ENCODE results near the gene CPN1. TPM values are rescaled to one million over a fixed set of nuclear protein-coding genes. Genes with fewer than 3 reads are reported as not detected.
"Not testable (repeated sequence)": the region's sequence is repeated elsewhere in the genome, so short reads cannot be mapped to it uniquely, and the experiment has no call there.

The CPN1 gene
- total RNA-seq (not detected), polyA plus RNA-seq (not detected), total RNA-seq (0 reads per million in 6 experiments)

- no peak within 1 kb of the TSS for H3K27ac Mint-ChIP-seq
- no peak within 1 kb of the TSS for H3K4me3 Mint-ChIP-seq
These were observed at the start of gene CPN1 for GRCh38 chr10:100081075-100082001. Gene CPN1 (minus strand): TSS chr10:100081869. CDS start chr10:100081625, 244 bp downstream.

GRCh38 chr10:100130831-100131230, 49.2 kb upstream of the CPN1 start:
- Mint-ChIP-seq H3K4me3 (no peak overlapping the region), H3K36me3 (peaks cover 0 to 9% (median 5%) of the 10 kb centered on the region in 3 donors), H3K27me3 (peaks cover 6 to 44% (median 13%) of the 10 kb centered on the region in 5 donors), H3K9me3 (peaks cover 0 to 15% (median 6%) of the 10 kb centered on the region in 9 donors), H3K4me1 (peaks cover 0 to 3% (median 0%) of the 10 kb centered on the region in 4 donors), H3K27ac (no peak overlapping the region)
- ATAC-seq (no peak), DNase-seq (no peak)
- POLR2A ChIA-PET, result no interaction called here

More at GRCh38 chr10:100081075-100082001, at the start of gene CPN1:
- POLR2A ChIA-PET, result no interaction called here
- Mint-ChIP-seq H3K4me1 (no peaks in the 10 kb centered on the region), H3K27me3 (peaks cover 21 to 46% (median 33%) of the 10 kb centered on the region in 5 donors), H3K36me3 (no peaks in the 10 kb centered on the region), H3K9me3 (no peaks in the 10 kb centered on the region)
- no peak for ATAC-seq
- no peak for DNase-seq

GRCh38 chr10:100129424-100129823, 47.8 kb upstream of the CPN1 start:
- DNase-seq (no peak), ATAC-seq (no peak)
- peaks cover 0 to 3% (median 0%) of the 10 kb centered on the region in 4 donors for H3K4me1 Mint-ChIP-seq
- H3K9me3 Mint-ChIP-seq, result peaks cover 0 to 8% (median 3%) of the 10 kb centered on the region in 9 donors
- H3K36me3 Mint-ChIP-seq, result peaks cover 0 to 5% (median 4%) of the 10 kb centered on the region in 3 donors
- peaks cover 6 to 44% (median 13%) of the 10 kb centered on the region in 5 donors for H3K27me3 Mint-ChIP-seq
- POLR2A ChIA-PET, result no interaction called here
- no peak overlapping the region for H3K4me3 Mint-ChIP-seq
- H3K27ac Mint-ChIP-seq, result no peak overlapping the region

GRCh38 chr10:100128951-100129350, 47.3 kb upstream of the CPN1 start:
- DNase-seq (no peak), ATAC-seq (no peak)
- peaks cover 0 to 5% (median 2%) of the 10 kb centered on the region in 4 donors for H3K4me1 Mint-ChIP-seq
- H3K4me3 Mint-ChIP-seq, result no peak overlapping the region
- H3K27ac Mint-ChIP-seq, result no peak overlapping the region
- H3K36me3 Mint-ChIP-seq, result peaks cover 0 to 4% (median 3%) of the 10 kb centered on the region in 3 donors
- POLR2A ChIA-PET, result no interaction called here
- peaks cover 0 to 5% (median 2%) of the 10 kb centered on the region in 9 donors for H3K9me3 Mint-ChIP-seq
- H3K27me3 Mint-ChIP-seq, result peaks cover 5 to 41% (median 13%) of the 10 kb centered on the region in 5 donors

GRCh38 chr10:100125335-100125734, 43.7 kb upstream of the CPN1 start:
- H3K4me3 Mint-ChIP-seq, result not testable (repeated sequence)

GRCh38 chr10:100124097-100124496, 42.4 kb upstream of the CPN1 start:
- H3K4me3 Mint-ChIP-seq, result no peak overlapping the region
- peaks cover 1 to 23% (median 11%) of the 10 kb centered on the region in 5 donors for H3K27me3 Mint-ChIP-seq
- peaks cover 0 to 3% (median 0%) of the 10 kb centered on the region in 9 donors for H3K9me3 Mint-ChIP-seq
- no peaks in the 10 kb centered on the region for H3K36me3 Mint-ChIP-seq
- H3K4me1 Mint-ChIP-seq, result peaks cover 5 to 16% (median 8%) of the 10 kb centered on the region in 4 donors
- peak overlapping the region in 1 of 10 donors; percentile 31 for H3K27ac Mint-ChIP-seq
- POLR2A ChIA-PET, result no interaction called here
- no peak for DNase-seq
- ATAC-seq, result no peak

More at GRCh38 chr10:100125335-100125734, 43.7 kb upstream of the CPN1 start:
- H3K36me3 Mint-ChIP-seq, DNase-seq, POLR2A ChIA-PET, H3K27ac Mint-ChIP-seq, H3K9me3 Mint-ChIP-seq, ATAC-seq: not testable (repeated sequence)
- H3K27me3 Mint-ChIP-seq, result peaks cover 1 to 26% (median 10%) of the 10 kb centered on the region in 5 donors
- H3K4me1 Mint-ChIP-seq, result peaks cover 5 to 16% (median 8%) of the 10 kb centered on the region in 4 donors

- peak overlapping the region in 2 of 10 donors; percentile 26 to 67 for H3K27ac Mint-ChIP-seq
- H3K4me3 Mint-ChIP-seq, result peak overlapping the region in 1 of 10 donors; percentile 14
- POLR2A ChIA-PET, result no interaction called here
- peaks cover 1 to 16% (median 9%) of the 10 kb centered on the region in 5 donors for H3K27me3 Mint-ChIP-seq
- peaks cover 0 to 6% (median 0%) of the 10 kb centered on the region in 9 donors for H3K9me3 Mint-ChIP-seq
- peaks cover 5 to 16% (median 8%) of the 10 kb centered on the region in 4 donors for H3K4me1 Mint-ChIP-seq
- no peaks in the 10 kb centered on the region for H3K36me3 Mint-ChIP-seq
- ATAC-seq, result no peak
- peak in 1 of 10 donors; percentile 2 for DNase-seq
These were observed 41.1 kb upstream of the CPN1 start for GRCh38 chr10:100122780-100123179.

GRCh38 chr10:100120550-100120949, 38.9 kb upstream of the CPN1 start:
- H3K4me1 Mint-ChIP-seq, result peaks cover 5 to 16% (median 8%) of the 10 kb centered on the region in 4 donors
- DNase-seq (no peak), ATAC-seq (no peak)
- POLR2A ChIA-PET, result no interaction called here
- peaks cover 0 to 6% (median 0%) of the 10 kb centered on the region in 9 donors for H3K9me3 Mint-ChIP-seq
- H3K36me3 Mint-ChIP-seq, result no peaks in the 10 kb centered on the region
- no peak overlapping the region for H3K4me3 Mint-ChIP-seq
- peaks cover 0 to 28% (median 21%) of the 10 kb centered on the region in 5 donors for H3K27me3 Mint-ChIP-seq
- H3K27ac Mint-ChIP-seq, result no peak overlapping the region

GRCh38 chr10:100119726-100120125, 38.1 kb upstream of the CPN1 start:
- ATAC-seq, result no peak
- no peaks in the 10 kb centered on the region for H3K36me3 Mint-ChIP-seq
- H3K4me1 Mint-ChIP-seq, result peaks cover 5 to 16% (median 8%) of the 10 kb centered on the region in 4 donors

GRCh38 chr10:100114976-100115770, 33.5 kb upstream of the CPN1 start:
- Mint-ChIP-seq H3K36me3 (peaks cover 0 to 4% (median 0%) of the 10 kb centered on the region in 3 donors), H3K9me3 (peaks cover 0 to 6% (median 0%) of the 10 kb centered on the region in 9 donors), H3K27ac (peak overlapping the region in 1 of 10 donors; percentile 77), H3K4me3 (no peak overlapping the region), H3K27me3 (peaks cover 6 to 47% (median 29%) of the 10 kb centered on the region in 5 donors), H3K4me1 (no peaks in the 10 kb centered on the region)
- POLR2A ChIA-PET, result no interaction called here
- ATAC-seq, result no peak
- no peak for DNase-seq

More at GRCh38 chr10:100119726-100120125, 38.1 kb upstream of the CPN1 start:
- Mint-ChIP-seq H3K27ac (no peak overlapping the region), H3K9me3 (peaks cover 0 to 6% (median 0%) of the 10 kb centered on the region in 9 donors), H3K4me3 (no peak overlapping the region), H3K27me3 (peaks cover under 1 to 37% (median 23%) of the 10 kb centered on the region in 5 donors)
- POLR2A ChIA-PET, result no interaction called here
- DNase-seq, result no peak

- no peaks in the 10 kb centered on the region for H3K4me1 Mint-ChIP-seq
- DNase-seq, result no peak
- H3K4me3 Mint-ChIP-seq, result no peak overlapping the region
- H3K27me3 Mint-ChIP-seq, result peaks cover 6 to 47% (median 29%) of the 10 kb centered on the region in 5 donors
- H3K27ac Mint-ChIP-seq, result no peak overlapping the region
- no peak for ATAC-seq
- H3K36me3 Mint-ChIP-seq, result peaks cover 0 to 4% (median 0%) of the 10 kb centered on the region in 3 donors
- H3K9me3 Mint-ChIP-seq, result peaks cover 0 to 6% (median 0%) of the 10 kb centered on the region in 9 donors
- POLR2A ChIA-PET, result no interaction called here
These were observed 32.8 kb upstream of the CPN1 start for GRCh38 chr10:100114460-100114859.

GRCh38 chr10:100109670-100110069, 28.0 kb upstream of the CPN1 start:
- ATAC-seq, result no peak
- no peak for DNase-seq
- peak overlapping the region in 1 of 10 donors; percentile 65 for H3K27ac Mint-ChIP-seq
- peaks cover 6 to 20% (median 17%) of the 10 kb centered on the region in 5 donors for H3K27me3 Mint-ChIP-seq
- H3K9me3 Mint-ChIP-seq, result peaks cover 0 to 2% (median 0%) of the 10 kb centered on the region in 9 donors
- peaks cover 0 to 4% (median 0%) of the 10 kb centered on the region in 3 donors for H3K36me3 Mint-ChIP-seq
- POLR2A ChIA-PET, result no interaction called here
- H3K4me3 Mint-ChIP-seq, result no peak overlapping the region
- no peaks in the 10 kb centered on the region for H3K4me1 Mint-ChIP-seq
